ENCODE data around the gene NFIX.

DNA sequence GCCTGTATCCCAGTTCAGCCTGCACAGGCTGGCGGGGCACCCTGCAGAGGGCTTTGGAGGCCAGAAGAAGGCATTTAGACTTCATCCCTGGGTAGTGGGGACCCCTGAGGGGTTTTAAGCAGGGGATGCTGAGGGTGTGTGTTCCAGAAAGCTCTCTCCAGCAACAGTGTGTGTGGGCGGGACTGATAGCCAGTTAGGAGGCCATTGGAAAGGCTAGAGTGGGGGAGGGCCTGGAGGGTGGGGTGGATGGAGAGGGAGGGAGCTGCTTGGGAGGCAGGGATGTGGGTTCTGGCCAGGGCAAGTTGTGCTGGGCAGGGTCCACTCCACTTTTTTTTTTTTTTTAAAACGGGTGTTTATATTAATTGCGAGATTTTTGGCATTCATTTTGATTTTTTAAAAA lies 79.1 kb downstream of the NFIX start:
- TF ChIP-seq, protein P1, sequence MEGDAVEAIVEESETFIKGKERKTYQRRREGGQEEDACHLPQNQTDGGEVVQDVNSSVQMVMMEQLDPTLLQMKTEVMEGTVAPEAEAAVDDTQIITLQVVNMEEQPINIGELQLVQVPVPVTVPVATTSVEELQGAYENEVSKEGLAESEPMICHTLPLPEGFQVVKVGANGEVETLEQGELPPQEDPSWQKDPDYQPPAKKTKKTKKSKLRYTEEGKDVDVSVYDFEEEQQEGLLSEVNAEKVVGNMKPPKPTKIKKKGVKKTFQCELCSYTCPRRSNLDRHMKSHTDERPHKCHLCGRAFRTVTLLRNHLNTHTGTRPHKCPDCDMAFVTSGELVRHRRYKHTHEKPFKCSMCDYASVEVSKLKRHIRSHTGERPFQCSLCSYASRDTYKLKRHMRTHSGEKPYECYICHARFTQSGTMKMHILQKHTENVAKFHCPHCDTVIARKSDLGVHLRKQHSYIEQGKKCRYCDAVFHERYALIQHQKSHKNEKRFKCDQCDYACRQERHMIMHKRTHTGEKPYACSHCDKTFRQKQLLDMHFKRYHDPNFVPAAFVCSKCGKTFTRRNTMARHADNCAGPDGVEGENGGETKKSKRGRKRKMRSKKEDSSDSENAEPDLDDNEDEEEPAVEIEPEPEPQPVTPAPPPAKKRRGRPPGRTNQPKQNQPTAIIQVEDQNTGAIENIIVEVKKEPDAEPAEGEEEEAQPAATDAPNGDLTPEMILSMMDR (IDR thresholded peaks at IDR 0.05): no peak
- no peak for TF ChIP-seq POLR2AphosphoS5 (IDR thresholded peaks at IDR 0.05; ENCODE audit: low read depth, low read length)

Measured in Panc1 (cell line).